Measurements from ENCODE around the gene NUP188.

DNA sequence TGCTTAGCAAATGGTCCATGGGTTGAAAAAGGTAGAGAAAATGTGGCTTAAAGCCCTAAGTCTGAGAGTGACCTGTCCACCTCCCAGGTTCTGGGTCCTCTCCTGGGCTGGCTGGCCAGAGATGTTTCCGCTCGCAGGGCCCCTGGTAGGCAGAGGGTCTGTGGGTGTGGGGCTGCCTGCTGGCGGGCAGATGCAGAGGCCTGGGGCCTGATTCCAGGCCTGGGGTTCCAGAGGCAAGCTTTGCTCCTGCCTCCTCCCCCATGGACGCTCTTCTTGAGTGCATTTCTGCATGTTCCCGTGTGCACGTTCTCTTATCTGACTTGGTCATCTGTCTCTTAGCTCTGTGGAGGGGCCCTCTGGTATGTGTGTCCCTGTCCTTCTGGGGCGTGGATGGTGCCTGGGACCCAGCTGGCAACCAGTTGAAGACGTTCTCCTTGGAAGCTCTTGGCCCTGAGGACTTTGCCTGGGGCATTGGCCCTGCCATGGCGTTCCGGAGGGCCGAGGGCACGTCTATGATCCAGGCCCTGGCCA lies 92.7 kb downstream of the NUP188 start:
- TF ChIP-seq CTCF (IDR thresholded peaks at IDR 0.05) (no peak), EZH2 (IDR thresholded peaks at IDR 0.05) (no peak)
